NT2/D1 (cell line): Measurements from ENCODE around the gene LZTS3.
A peak's percentile ranks its signal among the peaks of the same experiment; 100 is the strongest.
"Not testable (repeated sequence)": the region's sequence is repeated elsewhere in the genome, so short reads cannot be mapped to it uniquely, and the experiment has no call there.

Source experiments
- DNase-seq: peaks from one replicate; pipeline ENCODE4 v3.0.0-alpha.2; 2011; ENCODE audit warnings: low read depth, low spot score
- H3K27me3 ChIP-seq: 2 replicates; pipeline ENCODE4 v1.6.0; 2011; ENCODE audit warnings: mild to moderate bottlenecking; ENCODE audit not compliant: insufficient read length, insufficient read depth
- H3K36me3 ChIP-seq: 2 replicates; pipeline ENCODE4 v1.6.1; 2011; ENCODE audit warnings: mild to moderate bottlenecking, low read length, mixed read lengths; ENCODE audit not compliant: insufficient read depth, insufficient read length
- H3K4me1 ChIP-seq: 2 replicates; pipeline ENCODE4 v1.5.1; 2011; ENCODE audit not compliant: insufficient read depth, insufficient read length
- H3K4me3 ChIP-seq: 2 replicates; pipeline ENCODE4 v1.5.1; 2011; ENCODE audit warnings: low read depth; ENCODE audit not compliant: insufficient read length
- H3K9ac ChIP-seq: 2 replicates; pipeline ENCODE4 v1.6.0; 2011; ENCODE audit warnings: low read depth; ENCODE audit not compliant: insufficient read length
- H3K9me3 ChIP-seq: 2 replicates; pipeline ENCODE4 v1.5.1; 2011; ENCODE audit warnings: mild to moderate bottlenecking, low read length; ENCODE audit not compliant: insufficient read depth
- SUZ12 ChIP-seq: IDR thresholded peaks from 2 replicates; pipeline ENCODE4 v1.6.1; 2011; ENCODE audit not compliant: insufficient read length, insufficient read depth; ENCODE audit errors: extremely low read depth
- YY1 ChIP-seq: IDR thresholded peaks from 2 replicates; pipeline ENCODE4 v1.6.1; 2011; ENCODE audit not compliant: insufficient read length, insufficient read depth
- ZNF274 ChIP-seq: IDR thresholded peaks from 2 replicates; pipeline ENCODE4 v1.6.1; 2011; ENCODE audit warnings: mild to moderate bottlenecking, low read depth, low read length

LZTS3 gene

DNA sequence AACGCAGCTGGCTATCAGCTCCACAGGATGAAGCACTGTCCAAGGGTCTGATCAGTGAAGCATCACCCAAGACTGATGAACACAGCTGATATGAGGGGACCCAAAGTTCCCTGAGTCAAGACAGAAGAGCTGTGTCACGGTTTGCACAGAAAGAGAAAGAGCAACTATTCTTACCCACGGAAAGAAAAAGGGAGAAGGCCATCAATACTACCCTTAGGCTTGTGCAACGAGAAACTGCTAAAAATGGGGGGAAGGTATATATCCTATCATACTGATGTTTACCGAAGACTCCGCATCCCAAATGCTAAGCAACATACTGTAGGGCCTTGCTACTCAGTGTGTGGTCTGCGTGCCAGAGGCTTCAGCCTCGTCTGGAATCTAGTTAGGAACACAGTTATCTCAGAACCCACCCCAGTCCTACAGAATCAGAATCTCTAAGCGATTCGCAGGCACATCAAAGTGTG, 14.3 kb downstream of the LZTS3 start:
- H3K9me3 ChIP-seq, result no peaks in the 10 kb centered on the region
- no peak for DNase-seq

DNA sequence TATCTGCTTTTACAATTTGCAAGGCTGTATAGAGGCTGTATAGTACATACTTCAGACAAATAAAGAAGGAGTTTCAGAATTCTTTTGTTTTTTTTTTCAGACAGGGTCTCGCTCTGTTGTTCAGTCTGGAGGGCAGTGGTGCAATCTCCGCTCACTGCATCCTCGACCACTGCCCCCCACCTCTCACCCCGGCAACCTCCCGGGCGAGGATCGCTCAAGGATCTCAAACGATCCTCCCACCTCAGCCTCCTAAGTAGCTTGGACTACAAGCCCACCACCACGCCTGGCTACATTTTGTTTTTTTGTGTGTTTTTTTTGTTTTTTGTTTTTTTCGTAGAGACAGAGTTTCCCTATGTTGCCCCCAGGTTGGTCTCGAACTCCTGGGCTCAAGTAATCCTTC, 15.5 kb downstream of the LZTS3 start:
- Histone ChIP-seq H3K36me3 (peaks cover 18% of the 10 kb centered on the region), H3K4me1 (peaks cover 3% of the 10 kb centered on the region), H3K27me3 (no peaks in the 10 kb centered on the region), H3K4me3 (no peak overlapping the region), H3K9ac (no peak overlapping the region), H3K9me3 (no peaks in the 10 kb centered on the region)
- no peak for TF ChIP-seq SUZ12
- TF ChIP-seq ZNF274, result no peak
- no peak for TF ChIP-seq YY1
- no peak for DNase-seq

More for the DNA sequence above, 14.3 kb downstream of the LZTS3 start:
- H3K4me3 ChIP-seq, result peak overlapping the region; percentile 96
- H3K9ac ChIP-seq, result peak overlapping the region; percentile 96
- peaks cover 3% of the 10 kb centered on the region for H3K4me1 ChIP-seq
- TF ChIP-seq ZNF274, result no peak
- TF ChIP-seq YY1, result no peak
- no peak for TF ChIP-seq SUZ12
- H3K36me3 ChIP-seq, result peaks cover 14% of the 10 kb centered on the region
- H3K27me3 ChIP-seq, result no peaks in the 10 kb centered on the region

DNA sequence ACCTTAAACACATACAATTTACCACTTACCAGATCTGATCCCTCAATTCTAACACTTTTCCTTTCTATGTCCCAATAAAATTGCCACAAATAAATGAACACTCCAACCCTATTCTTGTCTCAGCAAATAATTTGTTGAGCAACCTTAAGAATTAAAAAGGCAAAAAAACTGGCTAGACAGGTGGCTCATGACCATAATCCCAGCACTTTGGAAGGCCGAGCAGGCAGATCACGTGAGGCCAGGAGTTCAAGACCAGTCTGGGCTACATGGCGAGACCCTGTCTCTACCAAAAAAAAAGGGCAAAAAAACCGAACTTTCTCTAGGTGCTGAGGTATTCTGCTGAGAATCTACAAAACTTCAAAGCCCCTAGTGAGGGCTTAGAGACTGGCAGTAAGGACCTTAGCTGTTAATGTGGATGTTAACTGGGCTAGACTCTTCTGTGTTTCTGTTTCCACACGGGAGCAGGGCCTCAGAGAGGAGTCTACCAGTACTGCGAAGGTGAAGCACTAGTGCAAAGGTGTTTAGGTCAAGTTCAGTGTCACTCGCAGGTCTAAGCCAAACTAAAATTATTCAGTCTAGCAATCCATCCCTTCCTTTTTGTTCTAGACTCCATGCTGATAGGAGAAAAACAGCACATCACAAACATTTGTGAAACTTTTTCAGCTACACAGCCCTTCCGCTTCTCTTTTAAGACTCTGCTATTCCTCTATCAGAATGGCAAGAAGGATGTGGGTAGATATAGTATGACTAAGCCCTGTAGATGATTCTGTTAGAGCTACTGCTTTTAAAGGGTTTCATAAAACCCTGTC, 16.3 kb downstream of the LZTS3 start:
- Histone ChIP-seq H3K4me3 (no peak overlapping the region), H3K27me3 (no peaks in the 10 kb centered on the region), H3K9ac (no peak overlapping the region), H3K36me3 (peaks cover 18% of the 10 kb centered on the region), H3K4me1 (peaks cover 3% of the 10 kb centered on the region), H3K9me3 (no peaks in the 10 kb centered on the region)
- DNase-seq, result no peak
- TF ChIP-seq ZNF274 (no peak), SUZ12 (no peak), YY1 (no peak)

DNA sequence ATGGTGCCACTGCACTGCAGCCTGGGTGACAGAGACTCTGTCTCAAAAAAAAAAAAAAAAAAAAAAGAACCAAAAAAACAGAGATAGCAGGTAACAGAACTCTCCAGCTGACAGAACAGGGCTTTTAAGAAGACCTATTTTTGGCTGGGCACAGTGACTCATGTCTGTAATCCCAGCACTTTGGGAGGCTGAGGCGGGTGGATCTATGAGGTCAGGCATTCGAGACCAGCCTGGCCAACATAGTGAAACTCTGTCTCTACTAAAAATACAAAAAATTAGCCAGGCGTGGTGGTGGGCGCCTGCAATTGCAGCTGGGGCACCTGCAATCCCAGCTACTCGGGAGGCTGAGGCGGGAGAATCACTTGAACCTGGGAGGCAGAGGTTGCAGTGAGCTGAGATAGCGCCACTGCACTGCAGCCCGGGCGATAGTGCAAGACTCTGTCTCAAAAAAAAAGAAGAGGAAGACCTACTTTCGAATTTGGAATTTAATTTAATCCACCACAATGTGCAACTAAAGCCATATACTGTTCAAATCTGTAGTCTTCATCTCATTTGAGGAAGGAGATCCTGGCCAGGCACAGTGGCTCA, 21.2 kb downstream of the LZTS3 start:
- H3K4me1 ChIP-seq, H3K9ac ChIP-seq, DNase-seq, H3K4me3 ChIP-seq, H3K27me3 ChIP-seq, H3K9me3 ChIP-seq: not testable (repeated sequence)
- H3K36me3 ChIP-seq, result peaks cover 52% of the 10 kb centered on the region

DNA sequence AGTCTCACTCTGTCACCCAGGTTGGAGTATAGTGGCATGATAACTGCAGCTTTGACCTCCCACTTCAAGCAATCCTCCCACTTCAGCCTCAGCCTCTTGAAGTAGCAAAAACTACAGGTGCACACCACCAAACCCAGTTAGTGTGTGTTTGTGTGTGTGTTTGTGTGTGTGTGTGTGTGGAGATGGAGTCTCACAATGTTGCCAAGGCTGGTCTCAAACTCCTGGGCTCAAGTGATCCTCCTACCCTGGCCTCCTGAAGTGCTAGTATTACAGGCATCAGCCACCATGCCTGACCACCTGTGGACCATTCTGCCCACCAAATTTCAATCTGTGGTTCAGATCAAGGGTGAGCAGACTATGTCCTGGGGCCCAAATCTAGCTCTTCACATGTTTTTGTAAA, 22.4 kb downstream of the LZTS3 start:
- Histone ChIP-seq H3K9ac (no peak overlapping the region), H3K9me3 (no peaks in the 10 kb centered on the region), H3K4me1 (no peaks in the 10 kb centered on the region), H3K27me3 (no peaks in the 10 kb centered on the region), H3K4me3 (no peak overlapping the region), H3K36me3 (peaks cover 57% of the 10 kb centered on the region)
- DNase-seq, result no peak
- no peak for TF ChIP-seq SUZ12
- no peak for TF ChIP-seq YY1

DNA sequence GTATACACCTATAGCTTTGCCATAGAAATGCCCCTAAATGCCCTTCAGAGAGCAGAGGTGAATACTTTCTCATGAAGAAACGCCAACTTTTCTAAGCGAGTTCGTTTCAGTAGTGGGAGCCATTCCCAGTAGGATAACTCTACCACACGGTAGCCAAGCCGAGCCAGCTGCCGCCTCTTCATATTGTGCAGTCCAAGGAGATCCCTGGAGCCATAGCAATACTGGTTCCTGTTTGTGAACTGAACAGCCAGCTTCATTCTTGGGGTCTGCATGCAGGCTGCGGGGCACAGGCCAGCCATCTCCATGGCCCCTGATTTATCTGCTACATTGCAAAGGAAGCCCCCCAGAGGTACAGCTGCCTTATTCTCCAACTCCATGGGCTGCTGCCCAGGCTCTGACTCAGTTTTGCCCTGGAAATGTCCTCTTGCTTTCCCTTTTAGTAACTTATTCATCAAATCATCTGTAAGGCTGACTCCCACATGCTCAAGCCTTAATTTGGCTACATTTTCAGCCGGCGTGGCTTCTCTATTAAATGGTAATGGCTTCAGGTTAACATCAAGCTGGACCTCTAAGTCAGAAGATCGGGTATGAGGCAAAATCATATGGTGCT, 26.5 kb downstream of the LZTS3 start:
- Histone ChIP-seq H3K9me3 (no peaks in the 10 kb centered on the region), H3K9ac (no peak overlapping the region), H3K36me3 (peaks cover 43% of the 10 kb centered on the region), H3K27me3 (no peaks in the 10 kb centered on the region), H3K4me3 (no peak overlapping the region), H3K4me1 (no peaks in the 10 kb centered on the region)
- no peak for DNase-seq
- TF ChIP-seq YY1, result no peak
- no peak for TF ChIP-seq ZNF274
- TF ChIP-seq SUZ12, result no peak

DNA sequence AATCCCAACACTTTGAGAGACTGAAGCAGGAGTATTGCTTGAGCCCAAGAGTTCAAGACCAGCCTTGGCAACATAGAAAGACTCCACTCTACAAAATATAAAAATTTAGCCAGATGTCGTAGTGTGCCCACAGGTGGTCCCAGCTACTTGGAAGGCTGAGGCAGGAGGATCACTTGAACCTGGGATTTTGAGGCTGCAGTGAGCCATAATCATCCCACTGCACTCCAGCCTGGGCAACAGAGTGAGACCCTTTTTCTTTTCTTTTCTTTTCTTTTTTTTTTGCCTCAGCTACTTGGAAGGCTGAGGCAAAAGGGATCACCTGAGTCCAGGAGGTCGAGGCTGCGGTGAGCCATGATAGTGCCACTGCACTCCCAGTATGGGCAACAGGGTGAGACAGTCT, 31.6 kb downstream of the LZTS3 start:
- H3K9me3 ChIP-seq, result no peaks in the 10 kb centered on the region
- DNase-seq, result no peak
- no peaks in the 10 kb centered on the region for H3K4me1 ChIP-seq
- H3K9ac ChIP-seq, result no peak overlapping the region
- H3K4me3 ChIP-seq, result no peak overlapping the region
- no peaks in the 10 kb centered on the region for H3K27me3 ChIP-seq
- TF ChIP-seq ZNF274 (no peak), YY1 (no peak), SUZ12 (no peak)
- peaks cover 4% of the 10 kb centered on the region for H3K36me3 ChIP-seq
